Right hindlimb (tissue), 1 donor: ENCODE data around the gene TRAPPC6A.

ENCODE experiments used
- DNase-seq: peaks from one replicate; pipeline ENCODE4 v3.0.0-alpha.2; 2018

Gene TRAPPC6A

GRCh38 chr19:45161738-45162607, 16.1 kb downstream of the TRAPPC6A start:
- DNase-seq: no peak

GRCh38 chr19:45160870-45161737, 16.9 kb downstream of the TRAPPC6A start, which contains the start of gene NKPD1:
Gene NKPD1 (minus strand): TSS chr19:45160982. CDS start chr19:45160150, 832 bp downstream.
- DNase-seq: no peak

DNA sequence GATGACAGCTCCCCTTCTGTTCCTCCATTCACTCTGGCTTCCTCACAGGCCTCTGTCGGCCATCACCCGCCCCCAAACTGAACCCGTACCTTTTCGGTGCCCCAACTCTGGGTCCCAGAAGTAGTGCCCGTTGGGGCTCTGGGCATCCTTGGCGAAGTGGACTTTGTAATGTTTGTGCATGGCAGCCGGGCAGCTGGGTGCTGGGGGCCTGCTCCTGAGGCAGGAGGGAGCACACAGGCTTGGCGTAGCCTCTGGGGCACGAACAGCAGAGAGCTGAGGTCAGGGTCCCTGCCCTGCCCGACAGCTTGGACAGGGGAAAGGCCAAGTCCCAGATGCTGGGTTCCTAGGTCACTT, 18.1 kb downstream of the TRAPPC6A start:
- no peak for DNase-seq

GRCh38 chr19:45159210-45159970, 18.6 kb downstream of the TRAPPC6A start:
- DNase-seq: no peak

DNA sequence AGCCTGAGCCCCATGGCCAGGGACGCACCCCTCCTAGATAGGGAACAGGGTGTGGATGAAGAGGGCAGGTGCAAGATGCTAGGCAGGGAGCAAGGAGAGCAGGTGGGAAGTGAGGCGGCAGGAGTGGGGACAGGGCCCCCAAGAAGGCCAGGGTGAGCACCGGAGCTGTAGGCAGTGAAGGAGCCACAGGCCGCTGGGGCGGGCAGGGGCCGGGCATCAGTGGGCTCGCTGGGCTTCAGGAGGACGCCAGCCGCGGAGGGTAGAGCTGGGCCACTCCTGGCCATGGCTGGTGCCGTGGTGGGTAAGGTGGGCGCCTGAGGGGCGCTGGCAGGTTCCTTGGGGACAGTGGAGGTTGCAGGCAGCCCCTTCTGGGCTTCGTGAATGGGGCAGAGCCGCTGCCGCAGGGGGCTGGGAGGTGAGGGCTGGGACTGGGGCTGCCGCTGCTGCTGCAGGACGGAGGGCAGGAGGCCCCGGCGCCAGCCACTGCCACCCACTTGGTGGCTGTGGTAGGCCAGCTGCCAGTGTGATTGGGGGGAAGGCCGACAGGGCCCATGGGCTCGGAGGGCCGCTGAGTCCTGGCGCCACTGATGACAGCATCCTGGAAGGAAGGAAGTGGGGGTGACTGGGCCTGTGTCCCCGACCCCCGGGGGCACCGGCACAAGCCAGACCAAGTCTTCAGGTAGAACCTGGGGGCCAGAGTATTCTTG, 19.4 kb downstream of the TRAPPC6A start:
- DNase-seq: no peak

DNA sequence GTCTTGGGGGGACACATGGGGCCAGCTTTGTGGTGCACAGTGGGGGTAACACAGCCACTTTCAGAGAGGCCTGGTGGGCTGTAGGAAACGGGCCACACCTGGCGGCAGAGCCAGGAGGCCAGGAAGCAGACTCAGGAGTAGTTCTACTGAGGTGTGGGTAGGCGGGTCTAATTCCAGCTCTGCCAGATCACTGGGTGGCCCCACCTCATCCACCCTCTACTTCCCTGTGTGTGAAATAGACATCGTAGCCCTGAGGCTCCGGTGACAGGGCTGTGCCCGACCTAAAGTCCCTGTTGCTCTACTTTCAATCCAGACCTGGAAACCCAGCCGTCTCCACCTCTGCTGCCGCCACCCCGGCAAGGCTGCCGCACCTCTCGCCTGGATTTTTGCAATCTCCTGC, 21.3 kb downstream of the TRAPPC6A start:
- no peak for DNase-seq

- no peak for DNase-seq
Observed at GRCh38 chr19:45156011-45156630, 21.9 kb downstream of the TRAPPC6A start.

GRCh38 chr19:45154064-45154827, 23.8 kb downstream of the TRAPPC6A start:
- no peak for DNase-seq

DNA sequence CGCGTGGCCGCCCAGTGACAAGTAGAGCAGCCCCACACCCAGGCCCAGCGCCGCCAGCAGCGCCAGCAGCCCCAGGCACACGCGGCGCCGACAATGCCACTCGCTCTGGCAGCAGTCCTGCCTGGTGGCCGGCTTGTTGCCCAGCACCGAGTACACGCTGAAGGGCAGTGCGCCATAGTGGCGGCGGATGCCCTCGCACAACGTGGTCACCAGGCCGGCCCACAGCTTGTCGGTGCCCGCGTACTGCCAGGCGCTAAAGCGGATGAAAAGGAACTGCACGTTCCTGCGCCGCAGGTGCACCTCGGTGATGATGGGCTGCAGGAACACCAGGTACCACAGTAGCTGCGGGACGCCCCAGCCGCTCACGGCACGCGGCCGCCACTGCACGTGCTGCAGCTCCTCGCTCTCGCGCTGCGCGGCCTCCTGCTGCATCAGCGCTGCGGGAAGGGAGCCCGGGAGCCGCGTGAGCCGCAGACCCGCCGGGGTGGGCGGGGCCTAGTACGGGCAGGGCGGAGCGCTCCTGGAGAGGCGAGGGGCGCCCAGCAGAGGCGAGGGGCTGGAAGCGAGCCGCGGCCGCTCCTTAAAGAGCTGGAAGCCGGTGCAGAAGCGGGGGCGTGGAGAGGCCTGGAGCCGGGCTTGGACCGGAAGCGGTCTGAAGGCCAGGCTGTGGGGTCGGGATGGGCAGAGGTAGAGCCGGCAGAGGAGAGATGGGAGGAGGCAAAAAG, 24.5 kb downstream of the TRAPPC6A start:
- peak; percentile 79 for DNase-seq

- DNase-seq: peak; percentile 59
Observed at GRCh38 chr19:45152504-45153338, 25.3 kb downstream of the TRAPPC6A start.

DNA sequence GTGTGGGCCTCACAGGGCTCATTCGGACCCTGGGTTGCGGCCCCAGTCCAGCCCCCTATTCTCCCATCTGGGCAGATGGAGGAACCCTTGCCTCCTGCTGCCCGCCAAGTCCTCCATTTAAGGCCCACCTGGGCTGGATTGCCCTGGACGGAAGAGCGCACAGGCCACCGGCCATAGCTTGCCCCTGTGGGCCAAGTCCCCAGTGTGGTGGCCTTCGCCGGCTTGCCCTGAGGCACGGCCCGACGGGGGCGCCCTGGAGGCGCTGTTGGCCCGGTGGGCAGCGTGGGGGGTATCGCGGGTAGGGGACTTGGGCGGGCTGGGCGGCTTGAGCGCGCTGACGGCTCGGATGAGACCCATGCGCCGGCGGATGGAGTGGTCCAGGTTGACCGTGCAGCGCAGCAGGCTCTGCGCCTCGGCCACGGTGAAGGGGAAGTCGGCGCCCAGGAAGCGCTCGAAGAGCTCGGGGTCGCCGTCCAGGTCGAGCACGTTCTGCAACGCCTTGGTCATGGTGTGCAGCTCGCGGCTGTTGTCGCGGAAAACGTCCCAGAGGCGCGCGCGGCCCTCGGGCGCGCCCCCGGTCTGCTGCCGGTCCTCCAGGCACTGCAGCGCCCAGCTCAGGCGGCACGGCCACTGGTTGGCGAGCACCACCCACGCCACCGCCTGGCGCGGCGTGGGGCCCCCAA, 26.1 kb downstream of the TRAPPC6A start:
- DNase-seq: no peak

GRCh38 chr19:45151320-45151719, 26.7 kb downstream of the TRAPPC6A start:
- DNase-seq: no peak

DNA sequence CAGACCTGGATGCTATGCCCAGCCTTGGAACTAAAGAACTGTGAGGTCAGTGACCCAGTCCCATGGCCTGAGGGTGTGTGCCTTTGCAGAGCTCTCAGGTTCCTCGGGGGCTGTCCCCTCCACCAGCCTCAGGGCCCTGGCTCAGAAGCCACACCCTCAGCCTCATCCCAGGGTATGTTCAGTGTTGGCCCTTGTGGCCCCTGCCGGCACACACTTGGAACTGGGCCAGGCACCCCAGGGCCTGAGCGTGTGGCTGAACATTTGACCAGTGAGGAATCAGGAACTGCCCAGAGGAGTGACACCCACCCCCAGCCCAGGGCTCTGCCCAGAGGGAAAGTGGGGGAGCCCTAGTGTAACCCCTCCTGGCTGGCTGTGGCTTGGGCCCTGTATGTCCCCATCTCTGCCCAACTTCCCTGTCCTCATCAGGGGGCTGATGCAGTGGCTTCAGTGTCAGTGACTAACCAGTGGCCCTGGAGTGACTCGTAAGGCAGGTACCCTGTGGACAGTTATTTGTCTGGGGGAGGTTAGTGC, 27.2 kb downstream of the TRAPPC6A start:
- no peak for DNase-seq

GRCh38 chr19:45150180-45150579, 27.9 kb downstream of the TRAPPC6A start:
- DNase-seq: no peak

GRCh38 chr19:45149129-45149528, 28.9 kb downstream of the TRAPPC6A start:
- DNase-seq: no peak

- DNase-seq: no peak
Observed at GRCh38 chr19:45147835-45148676, 30.0 kb downstream of the TRAPPC6A start.

- DNase-seq: no peak
Observed at GRCh38 chr19:45146741-45147205, 31.3 kb downstream of the TRAPPC6A start.
